H1 (cell line): Measurements from ENCODE around the gene TWIST2. TPM values are rescaled to one million over a fixed set of nuclear protein-coding genes. Genes with fewer than 3 reads are reported as not detected.

Experiments
- BRCA1 ChIP-seq: IDR thresholded peaks from 2 replicates; pipeline ENCODE4 v1.6.1; 2012; ENCODE audit warnings: low read depth, low read length, improper control_type of control experiment
- CHD7 ChIP-seq: fragments of 300-600 bp; sonication (generic); IDR thresholded peaks from 2 replicates; pipeline ENCODE4 v1.7.1; 2012; ENCODE audit warnings: low read length, moderate library complexity, mild to moderate bottlenecking, inconsistent platforms; ENCODE audit not compliant: insufficient replicate concordance
- EZH2 ChIP-seq: fragments of 200-600 bp; sonication (generic); IDR thresholded peaks from 2 replicates; pipeline ENCODE4 v1.7.1; 2012; ENCODE audit warnings: low read depth, mild to moderate bottlenecking, moderate library complexity, low read length, inconsistent platforms; ENCODE audit not compliant: severe bottlenecking
- polyA plus RNA-seq, 7 experiments: library from polyadenylated mRNA; depleted of rRNA in 3 of 7; stranded (reverse) in 5 of 7; unstranded in 2 of 7; fragments of >200 nt in 5 of 7; fragments of 200-250 nt in 2 of 7; gene quantifications; 1 replicate in 5 of 7; 2 replicates in 1 of 7; 4 replicates in 1 of 7; pipeline versions ENCODE4 v1.2.1 to v1.2.3, GENCODE V29; 2011 to 2013; ENCODE audit warnings: missing spikeins in 2 of 7, mixed read lengths in 2 of 7
- total RNA-seq: library from RNA; stranded (reverse); fragmentation: NEBNext Ultra II Directional; extraction: Animal tissue kit (Norgen Biotek cat#: 25700); gene quantifications from 2 replicates; pipeline ENCODE4 v1.2.1, GENCODE V29; 2021

TWIST2 gene
- total and polyA plus RNA-seq, 2 of the 8 experiments (the other 6 are each of a cell fraction or from before 2014, with no cell fraction given): 2.6 to 4.3 TPM

GRCh38 chr2:238906936-238907716 lies 59.2 kb downstream of the TWIST2 start (continued):
- no peak for TF ChIP-seq CHD7
- no peak for TF ChIP-seq BRCA1
- TF ChIP-seq EZH2: no peak
